Dedifferentiated amniotic fluid mesenchymal stem cell (primary cell): ENCODE measurements around the gene GINS3.
A peak's percentile ranks its signal among the peaks of the same experiment; 100 is the strongest.
"Not testable (repeated sequence)": the region's sequence is repeated elsewhere in the genome, so short reads cannot be mapped to it uniquely, and the experiment has no call there.

Source experiments
- DNase-seq: peaks from one replicate; pipeline ENCODE4 v3.0.0-alpha.2; 2016; ENCODE audit errors: extremely low spot score

GINS3 gene

GRCh38 chr16:58389724-58390123 is 2.5 kb upstream of the GINS3 start:
- DNase-seq, result no peak

GRCh38 chr16:58393138-58393504 is 850 bp downstream of the GINS3 start:
- no peak for DNase-seq

GRCh38 chr16:58396897-58397296 is 4.6 kb downstream of the GINS3 start:
- not testable (repeated sequence) for DNase-seq

- DNase-seq, result no peak
Observed at GRCh38 chr16:58399718-58400633, 7.7 kb downstream of the GINS3 start.

- not testable (repeated sequence) for DNase-seq
Observed at GRCh38 chr16:58401305-58401704, 9.0 kb downstream of the GINS3 start.

GRCh38 chr16:58402796-58403195 is 10.5 kb downstream of the GINS3 start:
- no peak for DNase-seq

GRCh38 chr16:58409316-58409973 is 17.2 kb downstream of the GINS3 start:
- DNase-seq, result peak; percentile 71

GRCh38 chr16:58411336-58411735 is 19.1 kb downstream of the GINS3 start:
- no peak for DNase-seq

- no peak for DNase-seq
Observed at GRCh38 chr16:58411736-58412614, 19.7 kb downstream of the GINS3 start.

GRCh38 chr16:58412615-58412970 is 20.3 kb downstream of the GINS3 start:
- DNase-seq, result not testable (repeated sequence)

- no peak for DNase-seq
Observed at GRCh38 chr16:58413359-58413758, 21.1 kb downstream of the GINS3 start.

- no peak for DNase-seq
Observed at GRCh38 chr16:58415003-58415402, 22.7 kb downstream of the GINS3 start.

GRCh38 chr16:58415961-58416360 is 23.7 kb downstream of the GINS3 start:
- DNase-seq, result not testable (repeated sequence)

- no peak for DNase-seq
Observed at GRCh38 chr16:58417035-58417434, 24.8 kb downstream of the GINS3 start.

GRCh38 chr16:58417600-58417999 is 25.3 kb downstream of the GINS3 start:
- DNase-seq, result no peak

- no peak for DNase-seq
Observed at GRCh38 chr16:58418026-58418425, 25.8 kb downstream of the GINS3 start.

GRCh38 chr16:58418601-58419000 is 26.3 kb downstream of the GINS3 start:
- peak; percentile 31 for DNase-seq

GRCh38 chr16:58419241-58419990 is 27.1 kb downstream of the GINS3 start:
- no peak for DNase-seq

GRCh38 chr16:58421059-58421458 is 28.8 kb downstream of the GINS3 start:
- no peak for DNase-seq

GRCh38 chr16:58421529-58421928 is 29.3 kb downstream of the GINS3 start:
- DNase-seq, result no peak

- no peak for DNase-seq
Observed at GRCh38 chr16:58422809-58423208, 30.5 kb downstream of the GINS3 start.
